ENCODE results near the gene MST1.

Gene MST1

DNA sequence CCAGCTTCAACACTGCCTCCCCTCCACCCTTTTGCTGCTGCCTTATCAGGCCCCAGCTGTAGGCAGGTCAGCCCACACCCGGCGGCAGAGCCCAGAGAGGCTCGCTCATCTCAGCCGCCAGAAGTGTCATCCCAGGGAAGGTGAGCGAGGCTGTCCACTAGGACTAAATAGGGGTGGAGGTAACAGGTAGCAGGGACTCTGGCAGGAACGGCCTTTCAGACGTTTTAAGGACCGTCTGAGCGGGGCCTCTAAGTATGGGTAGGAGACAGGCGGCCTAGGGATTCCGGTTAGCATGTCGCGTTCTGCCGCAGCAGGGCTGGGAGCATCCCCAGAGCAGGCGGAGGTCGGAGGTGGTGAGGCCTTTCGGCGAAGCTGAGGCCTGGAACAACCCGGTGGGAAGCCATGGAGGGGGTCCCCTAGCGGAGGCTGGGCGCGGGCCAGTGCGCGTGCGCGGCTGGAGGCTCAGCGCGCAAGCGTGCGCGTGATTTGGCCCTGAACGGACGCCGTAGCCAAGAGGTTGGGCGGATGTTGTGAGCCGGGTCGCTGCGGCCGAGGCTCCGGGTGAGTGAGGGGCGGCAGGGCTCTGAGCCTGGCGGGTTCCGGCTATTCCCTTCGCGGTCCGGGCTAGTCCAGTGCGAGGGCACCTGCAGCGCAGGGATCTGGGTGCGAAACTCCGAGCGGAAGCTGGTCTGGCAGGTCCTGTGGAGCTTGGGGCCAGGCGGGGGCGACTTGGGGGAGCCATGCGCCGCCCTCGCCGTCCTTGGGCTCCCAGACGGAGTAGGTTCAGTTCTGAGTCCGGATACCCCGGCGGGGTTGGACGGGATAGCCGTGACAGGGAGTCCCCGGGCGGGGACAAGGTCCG is at the start of gene MST1, which contains the start of gene RNF123 (continued):
- TF ChIP-seq ZNF174 (tag by site-specific recombination; IDR thresholded peaks at IDR 0.05), result no peak
- no peak for TF ChIP-seq ZNF221 (tag by site-specific recombination; IDR thresholded peaks at IDR 0.05; ENCODE audit: borderline replicate concordance)
- TF ChIP-seq ZNF837 (tag by site-specific recombination; IDR thresholded peaks at IDR 0.05), result no peak
- no peak for TF ChIP-seq ZBTB21 (tag by site-specific recombination; IDR thresholded peaks at IDR 0.05)
- no peak for TF ChIP-seq ZNF830 (tag by site-specific recombination; IDR thresholded peaks at IDR 0.05; ENCODE audit: low read depth)
- peak; percentile 67; the same call in 1 of the 2 replicates for TF ChIP-seq ZBTB20 (tag by site-specific recombination; IDR thresholded peaks at IDR 0.05)
- TF ChIP-seq WT1 (tag by site-specific recombination; IDR thresholded peaks at IDR 0.05), result no peak
- no peak for TF ChIP-seq ZNF2 (tag by site-specific recombination; IDR thresholded peaks at IDR 0.05)
- TF ChIP-seq, protein P1, sequence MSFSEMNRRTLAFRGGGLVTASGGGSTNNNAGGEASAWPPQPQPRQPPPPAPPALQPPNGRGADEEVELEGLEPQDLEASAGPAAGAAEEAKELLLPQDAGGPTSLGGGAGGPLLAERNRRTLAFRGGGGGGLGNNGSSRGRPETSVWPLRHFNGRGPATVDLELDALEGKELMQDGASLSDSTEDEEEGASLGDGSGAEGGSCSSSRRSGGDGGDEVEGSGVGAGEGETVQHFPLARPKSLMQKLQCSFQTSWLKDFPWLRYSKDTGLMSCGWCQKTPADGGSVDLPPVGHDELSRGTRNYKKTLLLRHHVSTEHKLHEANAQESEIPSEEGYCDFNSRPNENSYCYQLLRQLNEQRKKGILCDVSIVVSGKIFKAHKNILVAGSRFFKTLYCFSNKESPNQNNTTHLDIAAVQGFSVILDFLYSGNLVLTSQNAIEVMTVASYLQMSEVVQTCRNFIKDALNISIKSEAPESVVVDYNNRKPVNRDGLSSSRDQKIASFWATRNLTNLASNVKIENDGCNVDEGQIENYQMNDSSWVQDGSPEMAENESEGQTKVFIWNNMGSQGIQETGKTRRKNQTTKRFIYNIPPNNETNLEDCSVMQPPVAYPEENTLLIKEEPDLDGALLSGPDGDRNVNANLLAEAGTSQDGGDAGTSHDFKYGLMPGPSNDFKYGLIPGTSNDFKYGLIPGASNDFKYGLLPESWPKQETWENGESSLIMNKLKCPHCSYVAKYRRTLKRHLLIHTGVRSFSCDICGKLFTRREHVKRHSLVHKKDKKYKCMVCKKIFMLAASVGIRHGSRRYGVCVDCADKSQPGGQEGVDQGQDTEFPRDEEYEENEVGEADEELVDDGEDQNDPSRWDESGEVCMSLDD (tag by site-specific recombination; IDR thresholded peaks at IDR 0.05), result no peak
- no peak for TF ChIP-seq ZNF202 (tag by site-specific recombination; IDR thresholded peaks at IDR 0.05; ENCODE audit: borderline replicate concordance)
- peak; percentile 72 for TF ChIP-seq GLIS2 (tag by site-specific recombination; IDR thresholded peaks at IDR 0.05)
- TF ChIP-seq ZFHX2 (tag by site-specific recombination; conservative IDR thresholded peaks at IDR 0.05), result peak; percentile 53
- TF ChIP-seq, protein P2, sequence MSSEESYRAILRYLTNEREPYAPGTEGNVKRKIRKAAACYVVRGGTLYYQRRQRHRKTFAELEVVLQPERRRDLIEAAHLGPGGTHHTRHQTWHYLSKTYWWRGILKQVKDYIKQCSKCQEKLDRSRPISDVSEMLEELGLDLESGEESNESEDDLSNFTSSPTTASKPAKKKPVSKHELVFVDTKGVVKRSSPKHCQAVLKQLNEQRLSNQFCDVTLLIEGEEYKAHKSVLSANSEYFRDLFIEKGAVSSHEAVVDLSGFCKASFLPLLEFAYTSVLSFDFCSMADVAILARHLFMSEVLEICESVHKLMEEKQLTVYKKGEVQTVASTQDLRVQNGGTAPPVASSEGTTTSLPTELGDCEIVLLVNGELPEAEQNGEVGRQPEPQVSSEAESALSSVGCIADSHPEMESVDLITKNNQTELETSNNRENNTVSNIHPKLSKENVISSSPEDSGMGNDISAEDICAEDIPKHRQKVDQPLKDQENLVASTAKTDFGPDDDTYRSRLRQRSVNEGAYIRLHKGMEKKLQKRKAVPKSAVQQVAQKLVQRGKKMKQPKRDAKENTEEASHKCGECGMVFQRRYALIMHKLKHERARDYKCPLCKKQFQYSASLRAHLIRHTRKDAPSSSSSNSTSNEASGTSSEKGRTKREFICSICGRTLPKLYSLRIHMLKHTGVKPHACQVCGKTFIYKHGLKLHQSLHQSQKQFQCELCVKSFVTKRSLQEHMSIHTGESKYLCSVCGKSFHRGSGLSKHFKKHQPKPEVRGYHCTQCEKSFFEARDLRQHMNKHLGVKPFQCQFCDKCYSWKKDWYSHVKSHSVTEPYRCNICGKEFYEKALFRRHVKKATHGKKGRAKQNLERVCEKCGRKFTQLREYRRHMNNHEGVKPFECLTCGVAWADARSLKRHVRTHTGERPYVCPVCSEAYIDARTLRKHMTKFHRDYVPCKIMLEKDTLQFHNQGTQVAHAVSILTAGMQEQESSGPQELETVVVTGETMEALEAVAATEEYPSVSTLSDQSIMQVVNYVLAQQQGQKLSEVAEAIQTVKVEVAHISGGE (tag by site-specific recombination; conservative IDR thresholded peaks at IDR 0.05; ENCODE audit: low read depth), result peak; percentile 96
- no peak for TF ChIP-seq ZNF311 (tag by site-specific recombination; IDR thresholded peaks at IDR 0.05; ENCODE audit: borderline replicate concordance)
- TF ChIP-seq ZNF560 (tag by site-specific recombination; IDR thresholded peaks at IDR 0.05; ENCODE audit: borderline replicate concordance), result no peak
- TF ChIP-seq, protein P3, sequence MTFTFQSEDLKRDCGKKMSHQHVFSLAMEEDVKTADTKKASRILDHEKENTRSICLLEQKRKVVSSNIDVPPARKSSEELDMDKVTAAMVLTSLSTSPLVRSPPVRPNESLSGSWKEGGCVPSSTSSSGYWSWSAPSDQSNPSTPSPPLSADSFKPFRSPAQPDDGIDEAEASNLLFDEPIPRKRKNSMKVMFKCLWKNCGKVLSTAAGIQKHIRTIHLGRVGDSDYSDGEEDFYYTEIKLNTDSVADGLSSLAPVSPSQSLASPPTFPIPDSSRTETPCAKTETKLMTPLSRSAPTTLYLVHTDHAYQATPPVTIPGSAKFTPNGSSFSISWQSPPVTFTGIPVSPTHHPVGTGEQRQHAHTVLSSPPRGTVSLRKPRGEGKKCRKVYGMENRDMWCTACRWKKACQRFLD (tag by site-specific recombination; IDR thresholded peaks at IDR 0.05), result no peak
- peak; percentile 64; the same call in 1 of the 2 replicates for TF ChIP-seq ZNF501 (tag by site-specific recombination; IDR thresholded peaks at IDR 0.05)
- TF ChIP-seq, protein P4, sequence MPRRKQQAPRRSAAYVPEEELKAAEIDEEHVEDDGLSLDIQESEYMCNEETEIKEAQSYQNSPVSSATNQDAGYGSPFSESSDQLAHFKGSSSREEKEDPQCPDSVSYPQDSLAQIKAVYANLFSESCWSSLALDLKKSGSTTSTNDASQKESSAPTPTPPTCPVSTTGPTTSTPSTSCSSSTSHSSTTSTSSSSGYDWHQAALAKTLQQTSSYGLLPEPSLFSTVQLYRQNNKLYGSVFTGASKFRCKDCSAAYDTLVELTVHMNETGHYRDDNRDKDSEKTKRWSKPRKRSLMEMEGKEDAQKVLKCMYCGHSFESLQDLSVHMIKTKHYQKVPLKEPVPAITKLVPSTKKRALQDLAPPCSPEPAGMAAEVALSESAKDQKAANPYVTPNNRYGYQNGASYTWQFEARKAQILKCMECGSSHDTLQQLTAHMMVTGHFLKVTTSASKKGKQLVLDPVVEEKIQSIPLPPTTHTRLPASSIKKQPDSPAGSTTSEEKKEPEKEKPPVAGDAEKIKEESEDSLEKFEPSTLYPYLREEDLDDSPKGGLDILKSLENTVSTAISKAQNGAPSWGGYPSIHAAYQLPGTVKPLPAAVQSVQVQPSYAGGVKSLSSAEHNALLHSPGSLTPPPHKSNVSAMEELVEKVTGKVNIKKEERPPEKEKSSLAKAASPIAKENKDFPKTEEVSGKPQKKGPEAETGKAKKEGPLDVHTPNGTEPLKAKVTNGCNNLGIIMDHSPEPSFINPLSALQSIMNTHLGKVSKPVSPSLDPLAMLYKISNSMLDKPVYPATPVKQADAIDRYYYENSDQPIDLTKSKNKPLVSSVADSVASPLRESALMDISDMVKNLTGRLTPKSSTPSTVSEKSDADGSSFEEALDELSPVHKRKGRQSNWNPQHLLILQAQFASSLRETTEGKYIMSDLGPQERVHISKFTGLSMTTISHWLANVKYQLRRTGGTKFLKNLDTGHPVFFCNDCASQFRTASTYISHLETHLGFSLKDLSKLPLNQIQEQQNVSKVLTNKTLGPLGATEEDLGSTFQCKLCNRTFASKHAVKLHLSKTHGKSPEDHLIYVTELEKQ (tag by site-specific recombination; IDR thresholded peaks at IDR 0.05; ENCODE audit: borderline replicate concordance), result no peak
- TF ChIP-seq ZNF660 (tag by site-specific recombination; IDR thresholded peaks at IDR 0.05), result peak; percentile 45; the same call in 1 of the 2 replicates
- no peak for TF ChIP-seq ZNF114 (tag by site-specific recombination; IDR thresholded peaks at IDR 0.05)
- TF ChIP-seq, protein P5, sequence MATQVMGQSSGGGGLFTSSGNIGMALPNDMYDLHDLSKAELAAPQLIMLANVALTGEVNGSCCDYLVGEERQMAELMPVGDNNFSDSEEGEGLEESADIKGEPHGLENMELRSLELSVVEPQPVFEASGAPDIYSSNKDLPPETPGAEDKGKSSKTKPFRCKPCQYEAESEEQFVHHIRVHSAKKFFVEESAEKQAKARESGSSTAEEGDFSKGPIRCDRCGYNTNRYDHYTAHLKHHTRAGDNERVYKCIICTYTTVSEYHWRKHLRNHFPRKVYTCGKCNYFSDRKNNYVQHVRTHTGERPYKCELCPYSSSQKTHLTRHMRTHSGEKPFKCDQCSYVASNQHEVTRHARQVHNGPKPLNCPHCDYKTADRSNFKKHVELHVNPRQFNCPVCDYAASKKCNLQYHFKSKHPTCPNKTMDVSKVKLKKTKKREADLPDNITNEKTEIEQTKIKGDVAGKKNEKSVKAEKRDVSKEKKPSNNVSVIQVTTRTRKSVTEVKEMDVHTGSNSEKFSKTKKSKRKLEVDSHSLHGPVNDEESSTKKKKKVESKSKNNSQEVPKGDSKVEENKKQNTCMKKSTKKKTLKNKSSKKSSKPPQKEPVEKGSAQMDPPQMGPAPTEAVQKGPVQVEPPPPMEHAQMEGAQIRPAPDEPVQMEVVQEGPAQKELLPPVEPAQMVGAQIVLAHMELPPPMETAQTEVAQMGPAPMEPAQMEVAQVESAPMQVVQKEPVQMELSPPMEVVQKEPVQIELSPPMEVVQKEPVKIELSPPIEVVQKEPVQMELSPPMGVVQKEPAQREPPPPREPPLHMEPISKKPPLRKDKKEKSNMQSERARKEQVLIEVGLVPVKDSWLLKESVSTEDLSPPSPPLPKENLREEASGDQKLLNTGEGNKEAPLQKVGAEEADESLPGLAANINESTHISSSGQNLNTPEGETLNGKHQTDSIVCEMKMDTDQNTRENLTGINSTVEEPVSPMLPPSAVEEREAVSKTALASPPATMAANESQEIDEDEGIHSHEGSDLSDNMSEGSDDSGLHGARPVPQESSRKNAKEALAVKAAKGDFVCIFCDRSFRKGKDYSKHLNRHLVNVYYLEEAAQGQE (tag by site-specific recombination; IDR thresholded peaks at IDR 0.05), result no peak

Data from HEK293 (cell line).